HFFc6 (cell line): ENCODE measurements around the gene CEP131. TPM values are rescaled to one million over a fixed set of nuclear protein-coding genes. Genes with fewer than 3 reads are reported as not detected.

ENCODE experiments used
- DNase-seq: peaks from one replicate; pipeline ENCODE4 v3.0.0-alpha.2; 2018
- H3K27ac Mint-ChIP-seq: 2 replicates; pipeline ENCODE4 v1.8.0; 2020; ENCODE audit warnings: mild to moderate bottlenecking, mixed read lengths
- H3K27me3 Mint-ChIP-seq: 2 replicates; pipeline ENCODE4 v1.8.0; 2021; ENCODE audit warnings: mild to moderate bottlenecking, moderate library complexity, mixed read lengths; ENCODE audit not compliant: insufficient read depth
- H3K36me3 Mint-ChIP-seq: 2 replicates; pipeline ENCODE4 v1.8.0; 2021; ENCODE audit warnings: low read depth, mixed read lengths
- H3K4me1 Mint-ChIP-seq: 2 replicates; pipeline ENCODE4 v1.8.0; 2020; ENCODE audit warnings: low read depth, mixed read lengths
- H3K4me3 Mint-ChIP-seq: 2 replicates; pipeline ENCODE4 v1.8.0; 2020; ENCODE audit warnings: mild to moderate bottlenecking, moderate library complexity, mixed read lengths
- H3K9me3 Mint-ChIP-seq: 2 replicates; pipeline ENCODE4 v1.8.0; 2020; ENCODE audit warnings: mild to moderate bottlenecking, mixed read lengths
- CTCF ChIP-seq: fragments of 200-600 bp; sonication (generic); IDR thresholded peaks from 2 replicates; pipeline ENCODE4 v1.5.0; 2021; ENCODE audit warnings: antibody characterized with exemption, mild to moderate bottlenecking
- total RNA-seq, 6 experiments: library from RNA; stranded (reverse); fragmentation: NEBNext Ultra II Directional; extraction: Animal tissue kit (Norgen Biotek cat#: 25700); gene quantifications; 2 replicates in 1 of 6; 3 replicates in 5 of 6; pipeline ENCODE4 v1.2.3, GENCODE V29; 2021

The CEP131 gene
- total RNA-seq, 6 experiments from 2014 or later = 8.3 to 13.2 (median 10.7) TPM

DNA sequence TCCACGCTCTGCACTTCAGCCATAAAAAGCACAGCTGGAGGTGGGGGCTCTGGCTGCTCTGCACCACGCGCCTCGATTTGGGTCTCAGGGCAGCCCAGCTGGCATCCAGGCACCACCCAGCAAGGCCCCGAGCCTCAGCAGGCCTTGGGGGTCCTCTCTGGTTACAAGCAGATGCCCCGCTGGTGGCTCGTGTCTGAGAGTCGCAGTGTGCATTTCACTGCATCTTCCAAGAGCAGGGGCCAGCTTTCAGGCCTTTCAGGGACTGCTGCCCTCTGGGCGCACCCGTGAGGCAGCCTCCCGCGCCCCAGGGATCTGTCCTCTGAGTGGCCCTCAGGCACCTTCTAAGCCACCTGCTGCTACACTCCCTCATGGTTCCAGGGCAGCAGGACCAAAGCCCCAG is 41.9 kb upstream of the CEP131 start:
- Mint-ChIP-seq H3K36me3 (peaks cover 25% of the 10 kb centered on the region), H3K27me3 (no peaks in the 10 kb centered on the region), H3K4me3 (no peak overlapping the region), H3K9me3 (no peaks in the 10 kb centered on the region), H3K27ac (no peak overlapping the region), H3K4me1 (no peaks in the 10 kb centered on the region; the same call in 1 of the 2 replicates)
- no peak for DNase-seq
- no peak for TF ChIP-seq CTCF

DNA sequence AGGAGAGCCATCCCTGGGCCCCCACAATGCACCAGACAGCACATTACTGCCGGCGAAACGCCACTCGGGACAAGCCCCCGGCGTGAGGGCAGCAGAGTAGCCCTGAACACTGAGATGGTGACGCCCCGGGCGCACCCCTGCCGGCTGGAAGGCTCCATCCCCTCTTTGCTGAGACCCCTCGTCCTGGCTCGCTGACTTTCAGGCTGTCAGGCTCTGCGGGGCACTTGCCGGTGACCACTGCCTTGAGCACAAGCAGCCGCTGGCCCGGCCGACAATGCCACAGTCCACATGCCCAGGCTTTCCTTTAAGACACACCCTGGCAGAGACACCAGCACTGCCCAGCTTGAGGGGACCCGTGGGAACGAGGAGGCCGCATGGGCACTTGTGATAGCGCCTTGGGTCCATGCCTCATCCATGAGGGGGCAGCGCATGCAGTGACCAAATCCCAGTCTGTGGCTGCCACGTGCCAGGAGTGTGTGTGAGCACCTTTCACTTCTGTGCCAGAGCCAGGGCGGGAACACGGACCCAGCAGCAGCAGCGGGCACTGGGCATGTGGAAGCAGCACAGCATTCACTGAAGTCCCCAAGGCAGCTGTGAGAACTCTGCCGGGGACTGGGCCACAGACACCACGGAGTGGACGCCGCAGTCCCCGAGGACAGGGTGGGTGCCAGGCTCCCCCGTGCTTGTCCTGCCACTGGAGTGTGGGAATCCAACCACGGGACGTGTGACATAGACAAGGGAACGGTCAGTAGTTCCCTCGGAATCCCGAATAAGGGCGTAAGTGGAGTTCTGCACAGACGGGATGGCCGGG is 40.8 kb upstream of the CEP131 start:
- Mint-ChIP-seq H3K27me3 (no peaks in the 10 kb centered on the region), H3K27ac (no peak overlapping the region), H3K36me3 (peaks cover 16% of the 10 kb centered on the region), H3K4me1 (no peaks in the 10 kb centered on the region; the same call in 1 of the 2 replicates), H3K4me3 (no peak overlapping the region), H3K9me3 (no peaks in the 10 kb centered on the region)
- no peak for TF ChIP-seq CTCF
- no peak for DNase-seq

- TF ChIP-seq CTCF = no peak
- no peak overlapping the region for H3K4me3 Mint-ChIP-seq
- no peak for DNase-seq
- H3K9me3 Mint-ChIP-seq = no peaks in the 10 kb centered on the region
- H3K27ac Mint-ChIP-seq = no peak overlapping the region
- H3K27me3 Mint-ChIP-seq = peaks cover 2% of the 10 kb centered on the region; the same call in 1 of the 2 replicates
- H3K4me1 Mint-ChIP-seq = peaks cover 3% of the 10 kb centered on the region; the same call in 1 of the 2 replicates
- peaks cover 8% of the 10 kb centered on the region for H3K36me3 Mint-ChIP-seq
Observed at GRCh38 chr17:81261582-81262336, 39.0 kb upstream of the CEP131 start.

- H3K9me3 Mint-ChIP-seq = no peaks in the 10 kb centered on the region
- H3K27ac Mint-ChIP-seq = no peak overlapping the region
- H3K27me3 Mint-ChIP-seq = peaks cover 2% of the 10 kb centered on the region; the same call in 1 of the 2 replicates
- no peak overlapping the region for H3K4me3 Mint-ChIP-seq
- H3K4me1 Mint-ChIP-seq = peaks cover 7% of the 10 kb centered on the region; the same call in 1 of the 2 replicates
- H3K36me3 Mint-ChIP-seq = peaks cover 8% of the 10 kb centered on the region
- DNase-seq = no peak
- no peak for TF ChIP-seq CTCF
Observed at GRCh38 chr17:81261096-81261495, 38.3 kb upstream of the CEP131 start.

DNA sequence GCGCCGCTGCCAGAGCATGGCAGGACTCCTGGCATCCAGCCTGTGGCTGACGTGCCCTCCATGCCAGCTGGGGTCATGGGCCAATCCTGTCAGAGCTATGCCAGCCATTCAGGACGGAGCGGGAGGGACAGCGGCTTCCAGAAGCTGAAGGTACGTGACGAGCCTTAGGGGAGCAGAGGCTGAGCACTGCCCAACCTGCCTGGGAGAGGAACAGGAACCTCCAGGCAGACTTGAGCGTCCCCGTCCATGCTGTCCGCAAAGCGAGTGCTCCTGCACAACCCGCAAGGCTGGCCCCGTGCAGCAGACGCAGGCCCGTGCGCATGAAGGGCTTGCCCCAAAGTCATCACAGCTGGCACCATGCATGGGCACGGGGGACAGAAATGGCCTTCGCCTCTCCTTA is 37.9 kb upstream of the CEP131 start:
- no peak for TF ChIP-seq CTCF
- no peak for DNase-seq
- no peak overlapping the region for H3K4me3 Mint-ChIP-seq
- peaks cover 4% of the 10 kb centered on the region; the same call in 1 of the 2 replicates for H3K36me3 Mint-ChIP-seq
- H3K27me3 Mint-ChIP-seq = peaks cover 2% of the 10 kb centered on the region; the same call in 1 of the 2 replicates
- no peaks in the 10 kb centered on the region for H3K9me3 Mint-ChIP-seq
- H3K27ac Mint-ChIP-seq = no peak overlapping the region
- H3K4me1 Mint-ChIP-seq = peaks cover 7% of the 10 kb centered on the region; the same call in 1 of the 2 replicates
